Ishikawa (cell line): Measurements from ENCODE around the gene TAS2R8.

Source experiments
- CREB1 ChIP-seq: IDR thresholded peaks from 2 replicates; pipeline ENCODE4 v1.6.1; 2012; ENCODE audit warnings: low read depth
- EGR1 ChIP-seq: IDR thresholded peaks from 2 replicates; pipeline ENCODE4 v1.6.1; 2012
- EP300 ChIP-seq: IDR thresholded peaks from 2 replicates; pipeline ENCODE4 v1.6.1; 2012; ENCODE audit warnings: borderline replicate concordance
- FOXM1 ChIP-seq: IDR thresholded peaks from 2 replicates; pipeline ENCODE4 v1.6.1; 2012; ENCODE audit warnings: low read depth, borderline replicate concordance
- RAD21 ChIP-seq: IDR thresholded peaks from 2 replicates; pipeline ENCODE4 v1.6.1; 2012; ENCODE audit warnings: low read depth
- TAF1 ChIP-seq: IDR thresholded peaks from 2 replicates; pipeline ENCODE4 v1.6.1; 2012; ENCODE audit warnings: low read depth, mild to moderate bottlenecking
- YY1 ChIP-seq: IDR thresholded peaks from 2 replicates; pipeline ENCODE4 v1.6.1; 2012; ENCODE audit warnings: low read depth
- ZBTB7A ChIP-seq: IDR thresholded peaks from 2 replicates; pipeline ENCODE4 v1.6.1; 2012; ENCODE audit warnings: low read depth
- TF ChIP-seq, protein P1 (sequence below): IDR thresholded peaks from 2 replicates; pipeline ENCODE4 v1.6.1; 2012; ENCODE audit warnings: low read depth, mild to moderate bottlenecking

- TF ChIP-seq CREB1: no peak
- no peak for TF ChIP-seq ZBTB7A
- no peak for TF ChIP-seq RAD21
- no peak for TF ChIP-seq TAF1
- TF ChIP-seq EP300: no peak
- TF ChIP-seq YY1: no peak
- TF ChIP-seq, protein P1, sequence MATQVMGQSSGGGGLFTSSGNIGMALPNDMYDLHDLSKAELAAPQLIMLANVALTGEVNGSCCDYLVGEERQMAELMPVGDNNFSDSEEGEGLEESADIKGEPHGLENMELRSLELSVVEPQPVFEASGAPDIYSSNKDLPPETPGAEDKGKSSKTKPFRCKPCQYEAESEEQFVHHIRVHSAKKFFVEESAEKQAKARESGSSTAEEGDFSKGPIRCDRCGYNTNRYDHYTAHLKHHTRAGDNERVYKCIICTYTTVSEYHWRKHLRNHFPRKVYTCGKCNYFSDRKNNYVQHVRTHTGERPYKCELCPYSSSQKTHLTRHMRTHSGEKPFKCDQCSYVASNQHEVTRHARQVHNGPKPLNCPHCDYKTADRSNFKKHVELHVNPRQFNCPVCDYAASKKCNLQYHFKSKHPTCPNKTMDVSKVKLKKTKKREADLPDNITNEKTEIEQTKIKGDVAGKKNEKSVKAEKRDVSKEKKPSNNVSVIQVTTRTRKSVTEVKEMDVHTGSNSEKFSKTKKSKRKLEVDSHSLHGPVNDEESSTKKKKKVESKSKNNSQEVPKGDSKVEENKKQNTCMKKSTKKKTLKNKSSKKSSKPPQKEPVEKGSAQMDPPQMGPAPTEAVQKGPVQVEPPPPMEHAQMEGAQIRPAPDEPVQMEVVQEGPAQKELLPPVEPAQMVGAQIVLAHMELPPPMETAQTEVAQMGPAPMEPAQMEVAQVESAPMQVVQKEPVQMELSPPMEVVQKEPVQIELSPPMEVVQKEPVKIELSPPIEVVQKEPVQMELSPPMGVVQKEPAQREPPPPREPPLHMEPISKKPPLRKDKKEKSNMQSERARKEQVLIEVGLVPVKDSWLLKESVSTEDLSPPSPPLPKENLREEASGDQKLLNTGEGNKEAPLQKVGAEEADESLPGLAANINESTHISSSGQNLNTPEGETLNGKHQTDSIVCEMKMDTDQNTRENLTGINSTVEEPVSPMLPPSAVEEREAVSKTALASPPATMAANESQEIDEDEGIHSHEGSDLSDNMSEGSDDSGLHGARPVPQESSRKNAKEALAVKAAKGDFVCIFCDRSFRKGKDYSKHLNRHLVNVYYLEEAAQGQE: no peak
- no peak for TF ChIP-seq EGR1
- no peak for TF ChIP-seq FOXM1
These were observed 46.7 kb upstream of the TAS2R8 start for GRCh38 chr12:10853776-10854175.
